ENCODE measurements around the gene NEK7.

DNA sequence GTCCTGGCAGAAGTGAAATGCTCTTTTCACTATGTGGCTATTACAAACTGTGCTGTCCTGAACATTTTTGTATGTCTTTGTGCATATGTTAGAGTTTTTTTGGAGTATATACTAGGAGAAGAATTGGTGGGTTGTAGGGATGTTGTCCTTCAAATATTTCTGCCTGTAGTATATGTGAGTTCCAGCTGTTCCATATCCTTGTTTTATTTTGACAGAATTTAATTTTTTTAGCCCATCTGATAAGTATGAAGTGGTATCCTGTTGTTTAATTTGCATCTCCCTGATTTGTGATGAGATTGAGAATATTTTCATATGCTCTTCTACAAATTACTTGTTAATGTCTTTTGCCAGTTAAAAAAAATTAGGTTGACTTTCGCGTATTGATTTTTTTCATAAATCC, 34.3 kb downstream of the NEK7 start:
- TF ChIP-seq, protein P1, sequence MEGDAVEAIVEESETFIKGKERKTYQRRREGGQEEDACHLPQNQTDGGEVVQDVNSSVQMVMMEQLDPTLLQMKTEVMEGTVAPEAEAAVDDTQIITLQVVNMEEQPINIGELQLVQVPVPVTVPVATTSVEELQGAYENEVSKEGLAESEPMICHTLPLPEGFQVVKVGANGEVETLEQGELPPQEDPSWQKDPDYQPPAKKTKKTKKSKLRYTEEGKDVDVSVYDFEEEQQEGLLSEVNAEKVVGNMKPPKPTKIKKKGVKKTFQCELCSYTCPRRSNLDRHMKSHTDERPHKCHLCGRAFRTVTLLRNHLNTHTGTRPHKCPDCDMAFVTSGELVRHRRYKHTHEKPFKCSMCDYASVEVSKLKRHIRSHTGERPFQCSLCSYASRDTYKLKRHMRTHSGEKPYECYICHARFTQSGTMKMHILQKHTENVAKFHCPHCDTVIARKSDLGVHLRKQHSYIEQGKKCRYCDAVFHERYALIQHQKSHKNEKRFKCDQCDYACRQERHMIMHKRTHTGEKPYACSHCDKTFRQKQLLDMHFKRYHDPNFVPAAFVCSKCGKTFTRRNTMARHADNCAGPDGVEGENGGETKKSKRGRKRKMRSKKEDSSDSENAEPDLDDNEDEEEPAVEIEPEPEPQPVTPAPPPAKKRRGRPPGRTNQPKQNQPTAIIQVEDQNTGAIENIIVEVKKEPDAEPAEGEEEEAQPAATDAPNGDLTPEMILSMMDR (conservative IDR thresholded peaks at IDR 0.05; ENCODE audit: low read length) = no peak
- TF ChIP-seq EZH2phosphoT487 (IDR thresholded peaks at IDR 0.05; ENCODE audit: borderline replicate concordance, low read depth, low read length) = no peak

All from OCI-LY7 (cell line).